ENCODE measurements around the gene MYBPH. TPM values are rescaled to one million over a fixed set of nuclear protein-coding genes. Genes with fewer than 3 reads are reported as not detected.

MYBPH gene
- total and polyA plus RNA-seq, 2 experiments from 2014 or later: not detected

GRCh38 chr1:203158423-203158822 is 17.2 kb downstream of the MYBPH start (continued):
- no peak for TF ChIP-seq REST (IDR thresholded peaks at IDR 0.05; ENCODE audit: unreplicated experiment)

GRCh38 chr1:203156280-203156679 is 19.3 kb downstream of the MYBPH start:
- DNase-seq (ENCODE audit: low spot score) (no peak), ATAC-seq (no peak)
- peaks cover 25% of the 10 kb centered on the region for H3K4me1 ChIP-seq (ENCODE audit: insufficient read depth)
- no peak overlapping the region for H3K4me3 ChIP-seq
- no peak overlapping the region for H3K4me2 ChIP-seq
- no peaks in the 10 kb centered on the region for H3K9me2 ChIP-seq (ENCODE audit: insufficient read depth)
- H4K20me1 ChIP-seq (replicated peaks; ENCODE audit: insufficient read depth): no peaks in the 10 kb centered on the region
- H3K36me3 ChIP-seq (ENCODE audit: insufficient read depth): no peaks in the 10 kb centered on the region
- Mint-ChIP-seq H3K27me3 (ENCODE audit: insufficient read depth, low read depth, poor library complexity) (peaks cover 8% of the 10 kb centered on the region), H3K4me3 (no peak overlapping the region), H3K4me1 (peaks cover 28% of the 10 kb centered on the region), H3K27ac (no peak overlapping the region), H3K36me3 (ENCODE audit: low read depth) (peaks cover 5% of the 10 kb centered on the region; the same call in 1 of the 3 replicates), H3K9me3 (peaks cover 9% of the 10 kb centered on the region; the same call in 1 of the 3 replicates)
- no peak overlapping the region for H2AFZ ChIP-seq
- H3K27me3 ChIP-seq (ENCODE audit: insufficient read depth): no peaks in the 10 kb centered on the region
- TF ChIP-seq NANOG (IDR thresholded peaks at IDR 0.05; ENCODE audit: borderline replicate concordance) (no peak), ZNF114 (CRISPR knock-in tag; IDR thresholded peaks at IDR 0.05) (no peak), POLR2AphosphoS5 (IDR thresholded peaks at IDR 0.05; ENCODE audit: low read depth) (no peak), ZNF462 (CRISPR knock-in tag; IDR thresholded peaks at IDR 0.05) (no peak), STAT1 (IDR thresholded peaks at IDR 0.05; ENCODE audit: unreplicated experiment) (no peak), ZNF331 (CRISPR knock-in tag; IDR thresholded peaks at IDR 0.05; ENCODE audit: low read depth) (no peak)
- no peak overlapping the region for H3K27ac ChIP-seq (ENCODE audit: low read depth)
- H3K79me2 ChIP-seq (replicated peaks; ENCODE audit: insufficient read depth): no peaks in the 10 kb centered on the region
- H3F3A ChIP-seq (replicated peaks; ENCODE audit: low read depth): no peaks in the 10 kb centered on the region
